Osteoblast (primary cell): ENCODE measurements around the gene CDK5RAP2. TPM values are rescaled to one million over a fixed set of nuclear protein-coding genes. Genes with fewer than 3 reads are reported as not detected.
A peak's percentile ranks its signal among the peaks of the same experiment; 100 is the strongest.

Experiments
- DNase-seq: peaks from one replicate; pipeline ENCODE4 v3.0.0; 2011; ENCODE audit warnings: low spot score, mixed read lengths; ENCODE audit not compliant: insufficient read length; ENCODE audit errors: missing footprints
- H2AFZ ChIP-seq: 2 replicates; pipeline ENCODE4 v1.6.0; 2011; ENCODE audit warnings: mild to moderate bottlenecking, low read length
- H3K27ac ChIP-seq: 2 replicates; pipeline ENCODE4 v1.5.1; 2011; ENCODE audit warnings: mild to moderate bottlenecking, low read depth, low read length, moderate library complexity
- H3K27me3 ChIP-seq: 2 replicates; pipeline ENCODE4 v1.6.0; 2012; ENCODE audit warnings: mild to moderate bottlenecking, control low read depth, inconsistent platforms, low read length, moderate library complexity; ENCODE audit not compliant: insufficient read depth
- H3K36me3 ChIP-seq: 2 replicates; pipeline ENCODE4 v1.5.1; 2011; ENCODE audit warnings: mild to moderate bottlenecking, low read length, control low read depth, moderate library complexity; ENCODE audit not compliant: insufficient read depth
- H3K4me1 ChIP-seq: 2 replicates; pipeline ENCODE4 v1.5.1; 2011; ENCODE audit warnings: mild to moderate bottlenecking, low read length, control low read depth, moderate library complexity; ENCODE audit not compliant: insufficient read depth
- H3K4me2 ChIP-seq: 2 replicates; pipeline ENCODE4 v1.6.0; 2011; ENCODE audit warnings: mild to moderate bottlenecking, low read length; ENCODE audit not compliant: insufficient read depth
- H3K4me3 ChIP-seq: fragments of 200-600 bp; sonication (generic); 3 replicates; pipeline ENCODE4 v1.5.1; 2012; ENCODE audit warnings: mild to moderate bottlenecking, low read length, inconsistent platforms; ENCODE audit not compliant: insufficient read depth
- H3K79me2 ChIP-seq: 2 replicates; pipeline ENCODE4 v1.6.0; 2012; ENCODE audit warnings: mild to moderate bottlenecking, low read length, control low read depth, inconsistent platforms; ENCODE audit not compliant: insufficient read depth
- H3K9me3 ChIP-seq: 2 replicates; pipeline ENCODE4 v1.5.1; 2011; ENCODE audit warnings: low read depth, low read length, control low read depth
- H4K20me1 ChIP-seq: 2 replicates; pipeline ENCODE4 v1.6.0; 2012; ENCODE audit warnings: mild to moderate bottlenecking, low read length, control low read depth; ENCODE audit not compliant: insufficient read depth
- CTCF ChIP-seq: IDR thresholded peaks from 2 replicates; pipeline ENCODE4 v1.5.1; 2011; ENCODE audit warnings: mild to moderate bottlenecking, low read depth, low read length, moderate library complexity; ENCODE audit errors: extremely low read depth
- total RNA-seq: library from RNA; depleted of rRNA; stranded (reverse); fragments of >200 nt; gene quantifications from 2 replicates; pipeline ENCODE4 v1.2.3, GENCODE V29; 2012

CDK5RAP2 gene
- total RNA-seq, 1 donor, result 59.7 TPM

- peak; percentile 96 for DNase-seq
- H3K4me2 ChIP-seq, result no peak overlapping the region
- peaks cover 2% of the 10 kb centered on the region for H3K9me3 ChIP-seq
- peak overlapping the region; percentile 50 for H2AFZ ChIP-seq
- no peaks in the 10 kb centered on the region for H4K20me1 ChIP-seq
- peak overlapping the region; percentile 33 for H3K4me3 ChIP-seq
- H3K36me3 ChIP-seq, result peaks cover 14% of the 10 kb centered on the region
- H3K4me1 ChIP-seq, result peaks cover 25% of the 10 kb centered on the region
- H3K27me3 ChIP-seq, result no peaks in the 10 kb centered on the region
- H3K79me2 ChIP-seq, result no peaks in the 10 kb centered on the region
- peak; percentile 9 for TF ChIP-seq CTCF
- peak overlapping the region; percentile 70 for H3K27ac ChIP-seq
Measured at GRCh38 chr9:120383999-120384924, 195.7 kb downstream of the CDK5RAP2 start.

- H3K9me3 ChIP-seq, result peaks cover 2% of the 10 kb centered on the region
- H3K4me1 ChIP-seq, result peaks cover 25% of the 10 kb centered on the region
- H3K27me3 ChIP-seq, result no peaks in the 10 kb centered on the region
- no peak overlapping the region for H3K4me3 ChIP-seq
- no peaks in the 10 kb centered on the region for H3K79me2 ChIP-seq
- peak overlapping the region; percentile 70 for H3K27ac ChIP-seq
- peaks cover 7% of the 10 kb centered on the region for H3K36me3 ChIP-seq
- DNase-seq, result peak; percentile 76
- no peak overlapping the region for H3K4me2 ChIP-seq
- no peak for TF ChIP-seq CTCF
- H4K20me1 ChIP-seq, result no peaks in the 10 kb centered on the region
- no peak overlapping the region for H2AFZ ChIP-seq
Measured at GRCh38 chr9:120383611-120383998, 196.4 kb downstream of the CDK5RAP2 start.

- Histone ChIP-seq H3K4me2 (no peak overlapping the region), H3K79me2 (no peaks in the 10 kb centered on the region), H2AFZ (no peak overlapping the region), H3K4me3 (no peak overlapping the region), H3K27me3 (no peaks in the 10 kb centered on the region), H3K9me3 (peaks cover 2% of the 10 kb centered on the region), H4K20me1 (no peaks in the 10 kb centered on the region), H3K36me3 (no peaks in the 10 kb centered on the region), H3K27ac (no peak overlapping the region), H3K4me1 (peaks cover 25% of the 10 kb centered on the region)
- no peak for TF ChIP-seq CTCF
- DNase-seq, result no peak
Measured at GRCh38 chr9:120382453-120382852, 197.5 kb downstream of the CDK5RAP2 start.

GRCh38 chr9:120381839-120382238, 198.1 kb downstream of the CDK5RAP2 start:
- no peaks in the 10 kb centered on the region for H4K20me1 ChIP-seq
- H3K4me3 ChIP-seq, result no peak overlapping the region
- no peak overlapping the region for H3K4me2 ChIP-seq
- no peak for TF ChIP-seq CTCF
- no peaks in the 10 kb centered on the region for H3K36me3 ChIP-seq
- peak; percentile 76 for DNase-seq
- no peak overlapping the region for H2AFZ ChIP-seq
- no peaks in the 10 kb centered on the region for H3K79me2 ChIP-seq
- no peaks in the 10 kb centered on the region for H3K27me3 ChIP-seq
- H3K4me1 ChIP-seq, result peaks cover 23% of the 10 kb centered on the region
- no peak overlapping the region for H3K27ac ChIP-seq
- H3K9me3 ChIP-seq, result peaks cover 2% of the 10 kb centered on the region
